GM23338 (cell line): ENCODE results near the gene NEDD4. TPM values are rescaled to one million over a fixed set of nuclear protein-coding genes. Genes with fewer than 3 reads are reported as not detected.

Experiments
- ATAC-seq: fragments of 200-7000 bp; cut with Tn5 transposase; 3 replicates; pipeline ENCODE4 v1.9.1; 2020
- DNase-seq: peaks from one replicate; pipeline ENCODE4 v3.0.0-alpha.2; 2015; ENCODE audit warnings: low spot score
- H2AFZ ChIP-seq: fragments of 200-600 bp; sonication (generic); 2 replicates; pipeline ENCODE4 v1.8.0; 2016; ENCODE audit warnings: antibody characterized with exemption, mild to moderate bottlenecking, moderate library complexity
- H3F3A ChIP-seq: fragments of 200-600 bp; sonication (generic); replicated peaks from 2 replicates; pipeline ENCODE4 v1.8.0; 2017; ENCODE audit warnings: antibody characterized with exemption, mixed run types, low read depth
- H3K27ac ChIP-seq: fragments of 200-600 bp; sonication (generic); 2 replicates; pipeline ENCODE4 v1.6.1; 2016; ENCODE audit warnings: low read depth
- H3K27me3 ChIP-seq: fragments of 200-600 bp; sonication (generic); 2 replicates; pipeline ENCODE4 v1.8.0; 2016; ENCODE audit warnings: mild to moderate bottlenecking, mixed run types, moderate library complexity; ENCODE audit not compliant: insufficient read depth
- H3K36me3 ChIP-seq: fragments of 200-600 bp; sonication (generic); 2 replicates; pipeline ENCODE4 v1.8.0; 2016; ENCODE audit warnings: mild to moderate bottlenecking; ENCODE audit not compliant: insufficient read depth
- H3K4me1 ChIP-seq: fragments of 200-600 bp; sonication (generic); 2 replicates; pipeline ENCODE4 v1.8.0; 2016; ENCODE audit warnings: mild to moderate bottlenecking, moderate library complexity; ENCODE audit not compliant: insufficient read depth
- H3K4me2 ChIP-seq: fragments of 200-600 bp; sonication (generic); 2 replicates; pipeline ENCODE4 v1.7.1; 2017; ENCODE audit warnings: mixed run types
- H3K4me3 ChIP-seq: fragments of 200-600 bp; sonication (generic); 2 replicates; pipeline ENCODE4 v1.6.1; 2016; ENCODE audit warnings: mixed run types
- H3K79me2 ChIP-seq: fragments of 200-600 bp; sonication (generic); replicated peaks from 2 replicates; pipeline ENCODE4 v1.8.0; 2017; ENCODE audit warnings: mild to moderate bottlenecking; ENCODE audit not compliant: insufficient read depth
- H3K9me2 ChIP-seq: fragments of 200-600 bp; sonication (generic); 2 replicates; pipeline ENCODE4 v1.8.0; 2017; ENCODE audit not compliant: insufficient read depth
- H4K20me1 ChIP-seq: fragments of 200-600 bp; sonication (generic); replicated peaks from 2 replicates; pipeline ENCODE4 v1.8.0; 2017; ENCODE audit warnings: mild to moderate bottlenecking; ENCODE audit not compliant: insufficient read depth
- H3K27ac Mint-ChIP-seq: 2 replicates; pipeline ENCODE4 v1.8.0; 2020; ENCODE audit warnings: inconsistent platforms, mild to moderate bottlenecking, moderate library complexity, mixed read lengths
- H3K27me3 Mint-ChIP-seq: 3 replicates; pipeline ENCODE4 v1.8.0; 2022; ENCODE audit warnings: low read depth, mild to moderate bottlenecking, moderate library complexity, mixed read lengths, inconsistent platforms; ENCODE audit not compliant: insufficient read depth, poor library complexity
- H3K36me3 Mint-ChIP-seq: 3 replicates; pipeline ENCODE4 v1.8.0; 2021; ENCODE audit warnings: low read depth, mild to moderate bottlenecking, inconsistent platforms, moderate library complexity, mixed read lengths
- H3K4me1 Mint-ChIP-seq: 3 replicates; pipeline ENCODE4 v1.8.0; 2020; ENCODE audit warnings: mild to moderate bottlenecking, inconsistent platforms, mixed read lengths
- H3K4me3 Mint-ChIP-seq: 3 replicates; pipeline ENCODE4 v1.8.0; 2021; ENCODE audit warnings: moderate library complexity, mild to moderate bottlenecking, inconsistent platforms, mixed read lengths
- H3K9me3 Mint-ChIP-seq: 3 replicates; pipeline ENCODE4 v1.8.0; 2020; ENCODE audit warnings: moderate library complexity, mild to moderate bottlenecking, inconsistent platforms, mixed read lengths
- CTCF ChIP-seq, 2 experiments: fragments of 200-600 bp in 1 of 2; sonication (generic) in 1 of 2; conservative IDR thresholded peaks; 2 replicates each; pipeline versions ENCODE4 v1.5.1 to v1.6.1; 2016 to 2017; ENCODE audit warnings: antibody characterized with exemption in 2 of 2, low read depth in 2 of 2, mild to moderate bottlenecking in 2 of 2, moderate library complexity in 1 of 2
- polyA plus RNA-seq: library from polyadenylated mRNA; unstranded; fragments of >200 nt; fragmentation: Nextera tagmentation; extraction: Ambion mirVana; gene quantifications from 2 replicates; pipeline ENCODE4 v1.2.1, GENCODE V29; 2016
- total RNA-seq: library from RNA; depleted of rRNA; stranded (reverse); fragments of >200 nt; shearing (Covaris generic); gene quantifications from 2 replicates; pipeline ENCODE4 v1.2.3, GENCODE V29; 2014
- TF ChIP-seq, protein P1 (sequence below): IDR thresholded peaks from one replicate; pipeline ENCODE4 v1.6.1; 2018; ENCODE audit warnings: antibody characterized with exemption; ENCODE audit not compliant: unreplicated experiment

Gene NEDD4
- total and polyA plus RNA-seq, 2 experiments from 2014 or later, result 2.1 to 7.2 TPM

GRCh38 chr15:55824857-55825613 is 168.4 kb downstream of the NEDD4 start:
- DNase-seq, result peak; percentile 55
- H3K9me3 Mint-ChIP-seq, result no peaks in the 10 kb centered on the region; the same call in 2 of the 3 replicates

More at GRCh38 chr15:55824857-55825613, 168.4 kb downstream of the NEDD4 start:
- H3K79me2 ChIP-seq, result no peaks in the 10 kb centered on the region
- TF ChIP-seq CTCF (conservative IDR thresholded peaks at IDR 0.05; ENCODE audit: low read depth in 2 of 2), result peak; percentile 31 to 63
- TF ChIP-seq, protein P1, sequence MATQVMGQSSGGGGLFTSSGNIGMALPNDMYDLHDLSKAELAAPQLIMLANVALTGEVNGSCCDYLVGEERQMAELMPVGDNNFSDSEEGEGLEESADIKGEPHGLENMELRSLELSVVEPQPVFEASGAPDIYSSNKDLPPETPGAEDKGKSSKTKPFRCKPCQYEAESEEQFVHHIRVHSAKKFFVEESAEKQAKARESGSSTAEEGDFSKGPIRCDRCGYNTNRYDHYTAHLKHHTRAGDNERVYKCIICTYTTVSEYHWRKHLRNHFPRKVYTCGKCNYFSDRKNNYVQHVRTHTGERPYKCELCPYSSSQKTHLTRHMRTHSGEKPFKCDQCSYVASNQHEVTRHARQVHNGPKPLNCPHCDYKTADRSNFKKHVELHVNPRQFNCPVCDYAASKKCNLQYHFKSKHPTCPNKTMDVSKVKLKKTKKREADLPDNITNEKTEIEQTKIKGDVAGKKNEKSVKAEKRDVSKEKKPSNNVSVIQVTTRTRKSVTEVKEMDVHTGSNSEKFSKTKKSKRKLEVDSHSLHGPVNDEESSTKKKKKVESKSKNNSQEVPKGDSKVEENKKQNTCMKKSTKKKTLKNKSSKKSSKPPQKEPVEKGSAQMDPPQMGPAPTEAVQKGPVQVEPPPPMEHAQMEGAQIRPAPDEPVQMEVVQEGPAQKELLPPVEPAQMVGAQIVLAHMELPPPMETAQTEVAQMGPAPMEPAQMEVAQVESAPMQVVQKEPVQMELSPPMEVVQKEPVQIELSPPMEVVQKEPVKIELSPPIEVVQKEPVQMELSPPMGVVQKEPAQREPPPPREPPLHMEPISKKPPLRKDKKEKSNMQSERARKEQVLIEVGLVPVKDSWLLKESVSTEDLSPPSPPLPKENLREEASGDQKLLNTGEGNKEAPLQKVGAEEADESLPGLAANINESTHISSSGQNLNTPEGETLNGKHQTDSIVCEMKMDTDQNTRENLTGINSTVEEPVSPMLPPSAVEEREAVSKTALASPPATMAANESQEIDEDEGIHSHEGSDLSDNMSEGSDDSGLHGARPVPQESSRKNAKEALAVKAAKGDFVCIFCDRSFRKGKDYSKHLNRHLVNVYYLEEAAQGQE, result no peak
- H3K27me3 Mint-ChIP-seq, result no peaks in the 10 kb centered on the region
- ATAC-seq, result peak; percentile 55
- no peaks in the 10 kb centered on the region for H4K20me1 ChIP-seq
- no peak overlapping the region for H3K27ac ChIP-seq
- H3K9me2 ChIP-seq, result 0 out of 2 replicates have a peak, but pooled peaks cover 3% of the 10 kb centered on the region
- H3K4me1 Mint-ChIP-seq, result peaks cover under 1% of the 10 kb centered on the region; the same call in 2 of the 3 replicates
- H3K4me3 Mint-ChIP-seq, result no peak overlapping the region
- no peak overlapping the region for H3K4me3 ChIP-seq
- no peaks in the 10 kb centered on the region for H3F3A ChIP-seq
- no peaks in the 10 kb centered on the region for H3K36me3 ChIP-seq
- no peak overlapping the region for H2AFZ ChIP-seq
- H3K4me1 ChIP-seq, result no peaks in the 10 kb centered on the region
- H3K36me3 Mint-ChIP-seq, result no peaks in the 10 kb centered on the region
- H3K27ac Mint-ChIP-seq, result no peak overlapping the region
- H3K27me3 ChIP-seq, result no peaks in the 10 kb centered on the region
- H3K4me2 ChIP-seq, result no peak overlapping the region
